Measurements from ENCODE around the gene MT3.

The MT3 gene

GRCh38 chr16:56632156-56632847 is 43.0 kb downstream of the MT3 start, which contains the start of gene MT1M:
Gene MT1M, plus strand, starts transcription at chr16:56632659. Its CDS starts 73 bp downstream, at chr16:56632732.
- DNase-seq = no peak

- DNase-seq = no peak
Observed at GRCh38 chr16:56632848-56633365, 43.6 kb downstream of the MT3 start.

DNA sequence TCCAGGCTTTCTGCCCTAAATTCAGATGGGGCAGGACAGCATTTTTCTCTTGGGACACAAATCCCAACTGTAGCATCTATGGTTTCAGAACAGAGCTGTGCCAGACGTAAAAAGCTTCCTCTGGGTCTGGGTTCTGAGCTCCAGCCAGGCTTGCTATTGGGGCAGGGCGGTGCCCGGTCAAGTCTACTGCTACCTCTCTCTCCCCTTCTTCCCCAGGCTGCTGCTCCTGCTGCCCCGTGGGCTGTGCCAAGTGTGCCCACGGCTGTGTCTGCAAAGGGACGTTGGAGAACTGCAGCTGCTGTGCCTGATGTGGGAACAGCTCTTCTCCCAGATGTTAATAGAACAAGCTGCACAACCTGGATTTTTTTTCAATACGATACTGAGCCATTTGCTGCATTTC is 44.2 kb downstream of the MT3 start:
- no peak for DNase-seq

DNA sequence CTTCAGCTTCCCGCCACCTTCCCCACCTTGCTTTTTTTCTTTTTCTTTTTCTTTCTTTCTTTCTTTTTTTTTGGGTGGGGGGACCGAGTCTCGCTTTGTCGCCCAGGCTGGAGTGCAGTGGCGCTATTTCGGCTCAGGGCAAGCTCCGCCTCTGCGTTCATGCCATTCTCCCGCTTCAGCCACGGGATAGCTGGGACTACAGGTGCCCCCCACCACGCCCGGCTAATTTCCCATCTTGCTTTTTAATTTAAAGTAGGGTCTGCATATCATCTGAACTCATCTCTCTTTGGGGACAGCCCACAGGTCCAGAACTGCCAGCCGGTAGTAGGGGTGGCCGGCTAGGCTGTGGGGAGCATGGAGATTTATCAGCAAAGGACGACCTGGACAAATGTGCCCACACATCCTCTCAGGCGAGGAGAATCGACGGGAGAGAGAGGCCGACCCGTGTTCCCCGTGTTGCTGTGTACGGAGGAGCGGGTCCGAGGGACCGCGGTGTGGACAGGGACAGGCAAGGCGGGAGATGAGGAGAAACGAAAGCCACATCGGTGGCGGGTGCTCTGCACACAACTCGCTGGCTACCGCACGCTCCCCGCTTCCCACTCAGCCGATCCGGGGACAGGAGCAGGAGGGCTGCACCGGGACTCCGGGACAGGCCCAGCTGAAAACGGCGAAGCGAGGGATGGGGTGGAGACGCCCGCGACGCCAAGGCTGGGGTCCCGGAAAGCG is 45.5 kb downstream of the MT3 start:
- no peak for DNase-seq

DNA sequence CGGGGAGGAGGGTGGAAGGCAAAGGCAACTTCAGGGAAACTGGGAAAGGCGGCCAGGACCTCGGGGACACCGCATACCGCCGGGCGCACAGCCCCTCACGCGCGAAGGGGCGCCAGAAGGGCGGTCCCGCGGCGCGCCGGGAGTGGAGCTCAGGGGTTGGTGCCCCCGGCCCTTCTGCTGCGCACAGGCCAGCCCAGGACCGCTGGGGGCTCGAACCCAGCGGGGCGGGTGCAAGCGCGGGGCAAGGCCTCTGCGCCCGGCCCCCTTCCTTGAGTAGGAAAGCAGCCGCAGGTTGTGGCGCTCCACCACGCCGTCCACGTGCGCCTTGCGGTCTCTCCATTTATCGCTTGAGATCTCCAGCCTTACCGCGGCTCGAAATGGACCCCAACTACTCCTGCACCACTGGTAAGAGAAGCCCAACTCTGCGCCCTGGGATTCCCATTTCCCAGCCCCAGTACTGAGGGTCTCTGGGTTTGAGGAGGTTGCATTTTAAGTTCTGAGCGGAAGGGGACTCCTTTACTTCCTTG is 46.2 kb downstream of the MT3 start:
- DNase-seq = no peak

DNA sequence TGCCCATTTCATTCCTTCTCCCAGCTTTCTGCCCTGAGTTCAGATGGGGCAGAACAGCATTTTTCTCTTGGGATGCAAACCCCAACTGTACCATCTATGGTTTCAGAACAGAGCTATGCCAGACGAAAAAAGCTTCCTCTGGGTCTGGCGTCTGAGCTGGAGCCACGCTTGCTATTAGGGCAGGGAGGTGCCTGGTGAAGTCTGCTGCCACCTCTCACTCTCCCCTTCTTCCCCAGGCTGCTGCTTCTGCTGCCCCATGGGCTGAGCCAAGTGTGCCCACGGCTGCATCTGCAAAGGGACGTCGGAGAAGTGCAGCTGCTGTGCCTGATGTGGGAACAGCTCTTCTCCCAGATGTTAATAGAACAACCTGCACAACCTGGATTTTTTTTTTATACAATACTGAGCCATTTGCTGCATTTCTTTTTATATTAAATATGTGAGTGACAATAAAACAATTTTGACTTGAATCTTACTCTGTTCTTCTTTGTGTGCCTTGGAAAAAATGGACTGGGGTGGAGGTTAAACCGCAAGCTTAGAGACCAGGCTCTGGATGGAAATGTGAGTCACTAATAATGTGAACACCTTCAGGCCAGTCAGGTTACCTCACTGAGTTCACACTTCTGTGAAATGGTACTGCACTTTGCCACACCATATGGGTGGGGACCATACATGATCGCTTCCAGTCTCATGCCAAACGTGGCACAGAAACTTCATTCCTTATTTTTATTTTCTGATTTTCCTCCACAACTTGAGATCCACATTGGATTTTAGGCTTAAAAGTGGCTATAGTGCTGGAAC is 47.5 kb downstream of the MT3 start:
- DNase-seq = no peak

DNA sequence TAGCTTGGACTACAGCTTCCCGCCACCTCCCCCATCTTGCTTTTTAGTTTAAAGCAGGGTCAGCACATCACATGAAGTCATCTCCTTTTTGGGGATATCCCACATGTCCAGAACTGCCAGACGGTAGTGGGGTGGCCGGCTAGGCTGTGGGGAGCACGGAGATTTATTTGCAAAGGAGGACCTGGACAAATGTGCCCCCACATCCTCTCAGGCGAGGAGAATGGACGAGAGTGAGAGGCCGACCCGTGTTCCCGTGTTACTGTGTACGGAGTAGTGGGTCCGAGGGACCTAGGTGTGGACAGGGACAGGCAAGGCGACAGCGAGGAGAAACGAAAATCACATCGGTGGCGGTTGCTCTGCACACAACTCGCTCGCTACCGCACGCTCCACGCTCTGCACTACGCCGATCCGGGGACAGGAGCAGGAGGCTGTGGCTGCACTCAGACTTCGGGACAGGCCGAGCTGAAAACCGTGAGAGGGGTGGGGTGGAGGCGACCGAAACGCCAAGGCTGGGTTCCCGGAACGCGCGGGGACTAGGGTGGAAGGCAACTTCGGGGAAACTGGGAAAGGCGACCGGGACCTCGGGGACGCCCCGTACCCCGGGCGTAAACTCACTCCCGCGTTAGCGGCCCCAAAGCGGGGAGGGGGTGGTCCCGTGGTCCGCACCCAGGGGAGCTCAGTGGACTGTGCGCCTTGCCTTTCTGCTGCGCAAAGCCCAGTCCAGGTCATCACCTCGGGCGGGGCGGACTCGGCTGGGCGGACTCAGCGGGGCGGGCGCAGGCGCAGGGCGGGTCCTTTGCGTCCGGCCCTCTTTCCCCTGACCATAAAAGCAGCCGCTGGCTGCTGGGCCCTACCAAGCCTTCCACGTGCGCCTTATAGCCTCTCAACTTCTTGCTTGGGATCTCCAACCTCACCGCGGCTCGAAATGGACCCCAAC is 48.8 kb downstream of the MT3 start, which contains the start of gene MT1A:
Gene MT1A (plus strand): TSS at position 853 of the 937 bp plus-strand sequence. CDS start 73 bp downstream, at position 926.
- no peak for DNase-seq

DNA sequence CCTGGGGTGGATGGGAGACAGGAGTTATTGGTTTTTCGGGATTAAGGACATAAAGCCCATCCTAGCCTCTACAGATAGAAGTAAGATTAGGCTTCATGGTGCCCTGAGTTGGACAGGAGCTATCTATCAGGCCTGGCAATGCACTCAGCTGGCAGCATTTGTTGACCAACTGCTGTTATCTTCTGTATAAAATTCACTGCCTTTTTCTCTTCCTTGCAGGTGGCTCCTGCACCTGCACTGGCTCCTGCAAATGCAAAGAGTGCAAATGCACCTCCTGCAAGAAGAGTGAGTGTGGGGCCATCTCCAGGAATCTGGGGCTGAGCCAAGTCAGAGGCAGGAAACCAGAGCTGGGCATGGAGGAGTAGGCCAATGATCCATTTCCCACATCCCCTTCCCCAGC is 49.7 kb downstream of the MT3 start:
- no peak for DNase-seq

DNA sequence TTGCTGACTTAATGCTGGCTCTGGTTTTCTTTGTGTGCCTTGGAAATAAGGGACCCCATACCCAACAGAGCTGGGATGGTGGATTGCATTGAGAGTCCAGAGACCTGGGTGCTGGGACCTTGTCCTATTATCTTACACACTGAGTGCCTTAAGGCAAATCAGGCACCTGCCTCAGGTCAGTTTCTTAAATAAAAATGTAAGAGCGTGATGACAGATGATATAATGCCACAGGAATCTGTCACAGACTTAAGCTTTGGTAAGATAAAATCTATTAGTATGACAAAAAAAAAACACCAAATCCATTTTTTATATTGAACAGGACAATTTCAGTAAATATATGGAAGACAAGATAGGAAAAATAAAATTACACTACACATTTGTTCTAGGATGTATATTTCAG is 50.7 kb downstream of the MT3 start:
- no peak for DNase-seq
